IPS-NIHi7 (cell line): ENCODE measurements around the gene HECTD4.
A peak's percentile ranks its signal among the peaks of the same experiment; 100 is the strongest.

Source experiments
- DNase-seq: peaks from one replicate; pipeline ENCODE4 v3.0.0; 2012; ENCODE audit warnings: mixed read lengths; ENCODE audit errors: extremely low spot score

HECTD4 gene

GRCh38 chr12:112208301-112208910 is 173.8 kb downstream of the HECTD4 start:
- DNase-seq: no peak

GRCh38 chr12:112207397-112207924 is 174.8 kb downstream of the HECTD4 start:
- DNase-seq: no peak

DNA sequence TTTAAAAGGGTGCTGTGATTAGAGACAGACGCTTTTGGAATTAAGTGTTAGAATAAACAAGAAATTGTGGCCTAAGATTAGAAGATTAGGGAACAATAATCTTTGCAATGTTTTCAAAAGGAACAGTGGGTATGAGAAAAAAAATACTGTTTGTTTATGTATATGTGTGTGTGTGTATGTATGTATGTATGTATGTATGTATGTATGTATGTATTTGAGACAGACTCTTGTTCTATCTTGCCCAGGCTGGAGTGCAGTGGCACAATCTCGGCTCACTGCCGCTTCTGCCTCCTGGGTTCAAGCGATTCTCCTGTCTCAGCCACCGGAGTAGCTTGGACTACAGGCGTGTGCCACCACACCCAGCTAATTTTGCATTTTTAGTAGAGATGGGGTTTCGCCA is 175.3 kb downstream of the HECTD4 start:
- no peak for DNase-seq

DNA sequence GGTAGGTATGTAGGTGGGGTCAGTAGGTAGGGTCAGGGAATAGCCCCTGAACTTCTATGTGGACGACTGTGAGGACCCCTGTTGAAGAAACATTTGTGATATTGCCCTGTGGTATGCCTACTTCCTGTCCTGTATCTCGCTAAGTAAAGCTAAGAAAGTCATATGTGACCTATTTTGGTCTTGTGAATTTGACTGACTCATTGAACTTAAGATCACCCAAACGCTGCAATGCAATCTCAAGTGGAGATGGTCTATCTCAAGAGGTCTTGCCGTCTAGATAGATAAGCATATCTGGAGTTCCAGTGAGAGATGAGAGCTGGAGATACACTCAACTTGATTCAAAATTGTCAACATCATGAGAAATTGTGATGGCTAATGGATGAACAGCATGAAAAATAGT is 183.1 kb downstream of the HECTD4 start:
- DNase-seq: no peak

- DNase-seq: peak; percentile 94
These were observed 184.0 kb downstream of the HECTD4 start for GRCh38 chr12:112198120-112198733.

DNA sequence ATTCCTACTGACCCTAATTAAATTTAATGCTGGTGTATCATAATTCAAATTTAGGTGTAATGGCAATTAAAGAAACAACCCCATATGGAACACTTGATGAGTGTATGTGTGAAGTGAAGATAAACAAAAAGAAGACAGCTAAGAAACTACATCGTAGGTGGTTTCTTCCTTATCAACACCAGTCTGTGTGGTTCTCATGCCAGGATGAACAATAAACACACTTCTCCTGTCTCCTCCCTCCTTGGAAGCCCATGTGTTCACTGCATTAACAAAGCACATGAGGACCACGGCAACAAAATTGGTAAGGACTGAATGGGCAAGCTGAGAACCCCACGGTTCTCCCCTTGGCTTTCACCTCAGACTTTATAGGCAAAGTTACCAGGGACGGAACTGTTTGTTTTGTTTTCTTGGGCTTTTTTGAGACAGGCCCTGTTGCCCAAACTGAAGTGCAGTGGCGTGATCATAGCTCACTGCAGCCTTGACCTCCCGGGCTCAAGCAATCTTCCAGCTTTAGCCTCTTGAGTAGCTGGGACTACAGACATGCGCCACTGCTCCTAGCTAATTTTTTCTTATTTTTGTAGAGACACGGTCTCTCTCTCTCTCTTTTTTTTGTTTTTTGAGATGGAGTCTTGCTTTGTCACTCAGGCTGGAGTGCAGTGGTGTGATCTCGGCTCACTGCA is 185.9 kb downstream of the HECTD4 start:
- DNase-seq: no peak

- DNase-seq: no peak
These were observed 187.5 kb downstream of the HECTD4 start for GRCh38 chr12:112194601-112195247.

DNA sequence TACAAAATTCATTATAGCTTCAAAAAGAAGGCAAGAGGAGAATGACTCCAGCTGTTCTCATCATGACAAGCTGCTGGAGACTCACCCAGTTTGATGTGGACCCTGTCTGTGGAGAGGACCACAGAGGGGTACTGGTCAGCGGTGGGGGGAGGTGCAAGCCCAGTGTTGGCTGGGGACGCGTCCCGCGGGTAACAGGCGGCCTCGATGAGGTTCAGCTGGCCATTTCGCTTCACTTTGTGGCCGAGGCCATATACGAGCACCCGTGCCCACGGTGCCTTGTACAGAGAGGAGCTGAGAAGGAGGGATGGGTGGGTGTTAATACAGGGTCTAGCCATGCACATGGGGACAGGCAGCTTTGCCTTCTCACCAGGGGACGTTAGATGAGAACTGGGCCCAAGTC is 189.8 kb downstream of the HECTD4 start:
- DNase-seq: no peak

DNA sequence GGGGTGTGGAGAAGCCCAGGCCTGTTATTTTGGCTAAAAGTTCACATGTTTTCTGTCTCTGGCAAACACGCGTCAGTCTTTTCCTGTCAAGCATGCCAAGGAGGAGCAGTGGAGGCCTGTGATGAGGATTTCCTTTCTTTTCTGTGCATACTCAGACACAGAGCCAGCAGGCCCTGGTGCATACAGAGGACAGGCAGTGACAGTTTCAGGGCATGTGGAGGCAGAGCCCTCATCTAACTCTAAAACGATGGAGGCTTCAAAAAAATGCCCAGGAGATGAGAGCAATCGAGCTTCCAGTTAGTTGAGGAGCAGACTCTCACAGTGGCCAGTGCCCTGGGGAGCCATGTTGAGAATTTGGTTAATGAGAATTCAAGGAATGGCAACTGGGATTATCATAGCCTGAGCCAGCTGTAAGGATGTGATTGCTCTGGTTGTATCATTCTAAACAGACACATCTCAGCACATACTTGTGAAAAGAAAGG is 190.3 kb downstream of the HECTD4 start:
- no peak for DNase-seq

- DNase-seq: no peak
These were observed 191.0 kb downstream of the HECTD4 start for GRCh38 chr12:112191201-112191600.

- DNase-seq: no peak
These were observed 191.8 kb downstream of the HECTD4 start for GRCh38 chr12:112190231-112191025.

DNA sequence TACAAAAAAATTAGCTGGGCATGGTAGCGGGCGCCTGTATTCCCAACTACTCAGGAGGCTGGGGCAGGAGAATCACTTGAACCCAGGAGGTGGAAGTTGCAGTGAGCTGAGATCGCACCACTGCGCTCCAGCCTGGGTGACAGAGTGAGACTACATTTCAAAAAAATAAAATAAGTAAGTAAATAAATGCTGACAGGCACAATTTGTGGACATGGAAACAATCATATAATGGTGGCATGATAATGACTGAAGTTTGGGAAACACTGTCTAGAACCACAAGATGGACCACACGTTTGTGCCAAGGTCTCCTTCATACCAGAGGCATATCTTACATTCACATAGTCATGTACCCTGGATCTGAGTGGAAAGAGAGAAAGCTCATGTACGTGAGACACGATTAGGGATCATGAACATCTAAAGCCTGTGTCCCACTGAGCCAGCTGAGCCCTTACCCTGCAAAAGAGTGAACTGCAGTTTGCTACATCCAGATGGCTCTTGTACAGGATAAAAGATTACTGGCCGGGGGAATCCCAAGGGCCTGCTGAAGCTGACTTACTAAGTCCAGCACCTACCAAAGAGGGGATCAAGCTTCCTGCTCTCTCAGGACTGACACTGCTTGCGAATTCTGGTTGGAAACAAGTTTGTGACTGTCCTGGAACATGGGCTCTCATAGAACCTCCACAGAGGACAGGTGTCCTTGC is 194.0 kb downstream of the HECTD4 start:
- no peak for DNase-seq

- no peak for DNase-seq
These were observed 196.9 kb downstream of the HECTD4 start for GRCh38 chr12:112185093-112185923.

GRCh38 chr12:112184056-112184887 is 198.0 kb downstream of the HECTD4 start:
- no peak for DNase-seq

DNA sequence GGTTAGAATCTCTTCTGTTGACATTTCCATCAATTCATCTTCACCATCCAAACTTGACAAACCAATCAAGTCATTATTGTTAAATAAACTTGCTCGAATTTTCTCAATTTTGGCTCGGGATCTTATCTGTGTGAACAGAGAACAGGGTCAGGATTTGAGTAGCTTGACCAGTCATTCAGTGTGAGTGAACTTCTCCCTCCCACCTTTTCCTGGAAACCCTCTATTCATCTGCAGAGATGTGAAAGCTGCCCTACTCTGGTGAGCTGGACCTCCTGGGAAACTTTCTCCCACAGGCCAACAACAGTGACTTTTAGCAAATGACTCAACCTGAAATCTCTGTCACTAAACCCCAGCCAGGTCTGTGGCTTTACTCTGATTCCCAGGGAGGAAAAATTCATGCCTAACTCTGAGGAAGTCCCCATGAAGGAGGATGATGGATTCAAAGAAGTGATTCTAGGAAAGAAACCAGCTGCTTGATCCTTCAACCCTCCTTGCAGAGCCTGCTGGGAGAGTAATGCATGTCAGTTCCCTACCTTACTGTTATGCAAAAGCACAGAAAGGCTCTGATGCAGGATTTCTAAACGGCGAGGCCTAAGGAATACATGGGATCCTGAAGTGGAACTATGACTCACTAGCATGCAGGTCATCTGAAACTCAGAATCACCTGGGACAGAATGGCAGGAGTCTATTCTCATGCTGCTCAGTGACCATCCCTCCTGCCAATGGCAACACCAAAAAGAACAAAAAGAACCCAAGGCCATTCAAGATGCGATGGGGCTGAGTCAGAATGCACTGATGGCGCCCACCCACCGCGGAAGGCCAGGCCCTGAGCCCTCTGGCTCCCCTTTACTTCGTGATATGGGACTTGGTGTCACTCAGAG is 198.8 kb downstream of the HECTD4 start:
- peak; percentile 51 for DNase-seq

- no peak for DNase-seq
These were observed 199.7 kb downstream of the HECTD4 start for GRCh38 chr12:112182499-112182898.

GRCh38 chr12:112180422-112180821 is 201.8 kb downstream of the HECTD4 start:
- DNase-seq: no peak

DNA sequence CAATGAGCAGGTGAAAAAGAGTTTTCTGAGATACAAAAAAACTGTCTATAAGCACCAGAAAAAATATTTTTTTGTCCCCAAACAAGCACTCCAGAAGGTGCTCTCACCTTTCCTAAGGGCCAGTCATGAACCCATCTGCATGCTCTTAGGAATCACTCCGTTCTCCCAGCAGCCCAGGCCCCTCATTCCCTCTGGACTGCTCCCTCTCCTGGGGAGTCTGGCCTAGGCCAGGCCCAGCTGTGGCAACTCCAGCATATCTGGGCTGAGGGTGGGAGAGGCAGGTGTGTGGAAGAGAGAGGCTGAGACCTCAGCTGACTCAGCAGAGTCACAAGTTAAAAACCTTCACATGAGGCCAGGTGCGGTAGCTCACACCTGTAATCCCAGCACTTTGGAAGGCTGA is 202.3 kb downstream of the HECTD4 start:
- DNase-seq: peak; percentile 56
